ENCODE data around the gene GMCL2.

DNA sequence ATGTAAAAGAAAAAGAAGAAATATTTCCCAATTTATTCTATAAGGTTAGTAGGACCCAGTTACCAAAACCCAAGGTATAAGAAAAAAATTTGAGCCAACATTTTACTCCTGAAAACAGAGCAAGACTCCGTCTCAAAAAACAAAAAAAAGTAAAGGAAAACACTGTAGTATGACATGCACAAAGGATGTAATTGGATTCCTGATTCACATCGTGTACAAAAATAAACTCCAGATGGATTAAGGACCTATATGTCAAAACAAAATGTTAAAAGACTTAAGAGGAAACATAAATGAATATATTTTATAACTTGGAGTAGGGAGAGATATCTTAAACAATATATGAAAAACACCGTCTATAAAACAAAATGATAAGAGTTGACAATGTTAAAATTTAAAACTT, 31.7 kb upstream of the GMCL2 start:
- TF ChIP-seq, protein P1, sequence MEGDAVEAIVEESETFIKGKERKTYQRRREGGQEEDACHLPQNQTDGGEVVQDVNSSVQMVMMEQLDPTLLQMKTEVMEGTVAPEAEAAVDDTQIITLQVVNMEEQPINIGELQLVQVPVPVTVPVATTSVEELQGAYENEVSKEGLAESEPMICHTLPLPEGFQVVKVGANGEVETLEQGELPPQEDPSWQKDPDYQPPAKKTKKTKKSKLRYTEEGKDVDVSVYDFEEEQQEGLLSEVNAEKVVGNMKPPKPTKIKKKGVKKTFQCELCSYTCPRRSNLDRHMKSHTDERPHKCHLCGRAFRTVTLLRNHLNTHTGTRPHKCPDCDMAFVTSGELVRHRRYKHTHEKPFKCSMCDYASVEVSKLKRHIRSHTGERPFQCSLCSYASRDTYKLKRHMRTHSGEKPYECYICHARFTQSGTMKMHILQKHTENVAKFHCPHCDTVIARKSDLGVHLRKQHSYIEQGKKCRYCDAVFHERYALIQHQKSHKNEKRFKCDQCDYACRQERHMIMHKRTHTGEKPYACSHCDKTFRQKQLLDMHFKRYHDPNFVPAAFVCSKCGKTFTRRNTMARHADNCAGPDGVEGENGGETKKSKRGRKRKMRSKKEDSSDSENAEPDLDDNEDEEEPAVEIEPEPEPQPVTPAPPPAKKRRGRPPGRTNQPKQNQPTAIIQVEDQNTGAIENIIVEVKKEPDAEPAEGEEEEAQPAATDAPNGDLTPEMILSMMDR (conservative IDR thresholded peaks at IDR 0.05): no peak
- no peak for TF ChIP-seq ZFX (IDR thresholded peaks at IDR 0.05)

Data from C4-2B (cell line).